Measurements from ENCODE around the gene ROGDI.

- TF ChIP-seq POLR2AphosphoS5 (IDR thresholded peaks at IDR 0.05; ENCODE audit: low read depth, low read length), result no peak
- no peak for TF ChIP-seq POLR2A (IDR thresholded peaks at IDR 0.05; ENCODE audit: low read depth, low read length)
- no peak for TF ChIP-seq TAF1 (IDR thresholded peaks at IDR 0.05; ENCODE audit: borderline replicate concordance, low read depth, low read length)
Measured at GRCh38 chr16:4799171-4799855, 3.1 kb downstream of the ROGDI start.
